ENCODE results near the gene STAP2.
A peak's percentile ranks its signal among the peaks of the same experiment; 100 is the strongest.

Gene STAP2

GRCh38 chr19:4378886-4379285 is 40.3 kb upstream of the STAP2 start:
- DNase-seq (ENCODE audit: low read depth): no peak
- no peak for TF ChIP-seq CTCF (IDR thresholded peaks at IDR 0.05; ENCODE audit: control insufficient read depth, insufficient read depth, low read depth, low read length, missing control alignments)
- no peak overlapping the region for H3K4me3 ChIP-seq (ENCODE audit: control insufficient read depth, low read depth, low read length)

- TF ChIP-seq CTCF (IDR thresholded peaks at IDR 0.05; ENCODE audit: control insufficient read depth, insufficient read depth, low read depth, low read length, missing control alignments): no peak
- H3K4me3 ChIP-seq (ENCODE audit: control insufficient read depth, low read depth, low read length): no peak overlapping the region
- no peak for DNase-seq (ENCODE audit: low read depth)
Observed at GRCh38 chr19:4376991-4377781, 38.6 kb upstream of the STAP2 start.

- no peak overlapping the region for H3K4me3 ChIP-seq (ENCODE audit: control insufficient read depth, low read depth, low read length)
- DNase-seq (ENCODE audit: low read depth): no peak
- no peak for TF ChIP-seq CTCF (IDR thresholded peaks at IDR 0.05; ENCODE audit: control insufficient read depth, insufficient read depth, low read depth, low read length, missing control alignments)
Observed at GRCh38 chr19:4376671-4376990, 38.0 kb upstream of the STAP2 start.

- no peak overlapping the region for H3K4me3 ChIP-seq (ENCODE audit: control insufficient read depth, low read depth, low read length)
- TF ChIP-seq CTCF (IDR thresholded peaks at IDR 0.05; ENCODE audit: control insufficient read depth, insufficient read depth, low read depth, low read length, missing control alignments): no peak
Observed at GRCh38 chr19:4376028-4376670, 37.5 kb upstream of the STAP2 start.

GRCh38 chr19:4375164-4376027 is 36.8 kb upstream of the STAP2 start:
- peak; percentile 62 for TF ChIP-seq CTCF (IDR thresholded peaks at IDR 0.05; ENCODE audit: control insufficient read depth, insufficient read depth, low read depth, low read length, missing control alignments)
- DNase-seq (ENCODE audit: low read depth): peak; percentile 49
- H3K4me3 ChIP-seq (ENCODE audit: control insufficient read depth, low read depth, low read length): no peak overlapping the region

More at GRCh38 chr19:4376028-4376670, 37.5 kb upstream of the STAP2 start:
- DNase-seq (ENCODE audit: low read depth): no peak

- peak; percentile 12 for TF ChIP-seq CTCF (IDR thresholded peaks at IDR 0.05; ENCODE audit: control insufficient read depth, insufficient read depth, low read depth, low read length, missing control alignments)
- peak; percentile 44 for DNase-seq (ENCODE audit: low read depth)
- H3K4me3 ChIP-seq (ENCODE audit: control insufficient read depth, low read depth, low read length): no peak overlapping the region
Observed at GRCh38 chr19:4374498-4375163, 36.0 kb upstream of the STAP2 start.
